ENCODE data around the gene TAS2R3.
"Not testable (repeated sequence)": the region's sequence is repeated elsewhere in the genome, so short reads cannot be mapped to it uniquely, and the experiment has no call there.

TAS2R3 gene

DNA sequence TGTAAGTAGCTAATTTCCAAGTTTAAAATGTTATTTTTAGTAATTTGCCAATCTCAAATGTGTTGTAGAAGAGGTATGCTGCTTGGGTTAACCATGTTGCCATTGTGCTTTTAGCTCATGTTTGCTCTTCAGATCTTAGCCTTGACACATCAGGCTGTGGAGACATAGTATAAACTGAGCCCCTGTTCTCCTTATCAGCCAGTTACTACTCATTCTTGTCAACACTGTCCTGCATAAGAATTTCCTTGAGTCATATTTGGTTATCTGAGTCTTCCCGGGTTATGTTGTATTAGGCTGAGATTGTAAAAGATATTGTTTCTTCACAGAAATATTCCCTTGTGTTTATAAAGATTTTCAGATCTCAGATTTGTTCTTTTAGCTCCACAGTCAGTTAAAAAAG lies 21.7 kb upstream of the TAS2R3 start:
- H3K4me3 ChIP-seq (ENCODE audit: low read length): no peak overlapping the region
- TF ChIP-seq, protein P1, sequence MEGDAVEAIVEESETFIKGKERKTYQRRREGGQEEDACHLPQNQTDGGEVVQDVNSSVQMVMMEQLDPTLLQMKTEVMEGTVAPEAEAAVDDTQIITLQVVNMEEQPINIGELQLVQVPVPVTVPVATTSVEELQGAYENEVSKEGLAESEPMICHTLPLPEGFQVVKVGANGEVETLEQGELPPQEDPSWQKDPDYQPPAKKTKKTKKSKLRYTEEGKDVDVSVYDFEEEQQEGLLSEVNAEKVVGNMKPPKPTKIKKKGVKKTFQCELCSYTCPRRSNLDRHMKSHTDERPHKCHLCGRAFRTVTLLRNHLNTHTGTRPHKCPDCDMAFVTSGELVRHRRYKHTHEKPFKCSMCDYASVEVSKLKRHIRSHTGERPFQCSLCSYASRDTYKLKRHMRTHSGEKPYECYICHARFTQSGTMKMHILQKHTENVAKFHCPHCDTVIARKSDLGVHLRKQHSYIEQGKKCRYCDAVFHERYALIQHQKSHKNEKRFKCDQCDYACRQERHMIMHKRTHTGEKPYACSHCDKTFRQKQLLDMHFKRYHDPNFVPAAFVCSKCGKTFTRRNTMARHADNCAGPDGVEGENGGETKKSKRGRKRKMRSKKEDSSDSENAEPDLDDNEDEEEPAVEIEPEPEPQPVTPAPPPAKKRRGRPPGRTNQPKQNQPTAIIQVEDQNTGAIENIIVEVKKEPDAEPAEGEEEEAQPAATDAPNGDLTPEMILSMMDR (conservative IDR thresholded peaks at IDR 0.05; ENCODE audit: low read depth, low read length): no peak

DNA sequence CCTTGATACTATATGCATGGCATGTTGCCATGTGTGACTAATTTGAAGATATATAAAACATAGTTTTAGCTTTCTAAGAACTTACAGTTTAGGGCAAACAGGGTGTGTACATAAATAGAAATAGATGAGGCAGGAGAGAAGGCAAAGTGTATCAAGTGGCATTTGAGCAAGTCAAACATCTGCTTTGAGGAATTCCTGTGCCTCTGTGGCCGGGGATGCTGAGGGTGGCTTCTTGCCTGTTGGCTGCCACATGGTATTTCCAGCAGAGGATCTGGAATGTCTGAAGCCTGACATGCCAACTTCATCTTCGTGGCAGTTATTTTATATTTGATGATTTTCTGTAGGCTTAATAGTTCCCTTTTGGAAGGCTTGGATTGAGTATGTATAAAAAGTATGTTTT lies 19.8 kb upstream of the TAS2R3 start:
- TF ChIP-seq, protein P1 (conservative IDR thresholded peaks at IDR 0.05; ENCODE audit: low read depth, low read length): no peak
- no peak for DNase-seq (ENCODE audit: low read depth)
- no peak overlapping the region for H3K4me3 ChIP-seq (ENCODE audit: low read length)

More for the DNA sequence above, 21.7 kb upstream of the TAS2R3 start:
- no peak for DNase-seq (ENCODE audit: low read depth)

DNA sequence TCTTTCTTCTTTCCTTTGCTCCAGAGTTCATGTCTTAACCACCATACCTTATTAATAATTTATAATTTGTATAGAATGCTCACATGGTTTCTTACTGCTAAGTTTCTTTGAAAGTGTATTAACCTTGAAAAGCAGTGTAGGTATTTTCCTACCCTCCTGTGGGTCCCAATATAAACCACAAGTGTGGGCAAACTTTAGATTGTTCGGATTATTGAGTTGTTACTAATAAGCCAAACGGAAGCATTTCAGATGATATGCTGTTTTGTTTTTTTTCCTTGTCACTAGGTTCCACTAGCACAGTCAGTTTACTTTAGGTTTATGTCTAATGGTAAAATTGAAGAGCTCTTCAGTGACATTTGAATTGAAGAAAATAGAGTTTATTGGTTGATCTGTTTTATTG lies 15.5 kb upstream of the TAS2R3 start:
- no peak for DNase-seq (ENCODE audit: low read depth)
- no peak overlapping the region for H3K4me3 ChIP-seq (ENCODE audit: low read length)
- TF ChIP-seq, protein P1 (conservative IDR thresholded peaks at IDR 0.05; ENCODE audit: low read depth, low read length): no peak

DNA sequence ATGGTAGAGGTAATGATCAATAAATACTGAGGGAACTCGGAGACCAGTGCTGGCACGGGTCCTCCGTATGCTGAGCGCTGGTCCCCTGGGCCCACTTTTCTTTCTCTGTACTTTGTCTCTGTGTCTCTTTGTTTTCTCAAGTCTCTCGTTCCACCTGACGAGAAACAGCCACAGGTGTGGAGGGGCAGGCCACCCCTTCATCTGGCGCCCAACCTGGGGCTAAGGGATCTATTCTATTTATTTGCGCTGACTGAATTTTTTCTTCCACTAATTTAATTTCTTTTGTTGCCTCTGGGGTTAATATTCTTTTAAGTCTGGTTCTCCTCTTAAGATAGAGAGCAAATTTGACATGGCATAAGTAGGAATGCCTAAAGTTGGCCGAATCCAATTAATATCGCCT lies 12.0 kb upstream of the TAS2R3 start:
- not testable (repeated sequence) for DNase-seq (ENCODE audit: low read depth)

DNA sequence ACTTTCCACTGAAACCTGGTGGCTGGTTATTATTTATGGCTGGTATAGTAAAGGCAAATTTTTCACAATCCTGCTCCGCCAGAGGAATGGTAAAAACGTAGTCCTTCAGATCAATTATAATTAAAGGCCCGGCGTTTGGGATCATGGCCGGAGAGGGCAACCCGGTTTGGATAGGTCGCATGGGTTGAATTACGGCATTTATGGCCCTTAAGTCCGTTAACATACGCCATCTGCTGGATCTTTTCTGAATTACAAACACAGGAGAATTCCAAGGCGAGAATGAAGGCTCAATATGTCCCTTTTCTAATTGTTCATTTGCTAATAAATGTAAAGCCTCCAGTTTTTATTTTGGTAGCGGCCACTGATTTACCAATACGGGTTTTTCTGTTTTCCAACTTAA lies 11.3 kb upstream of the TAS2R3 start:
- TF ChIP-seq, protein P1 (conservative IDR thresholded peaks at IDR 0.05; ENCODE audit: low read depth, low read length): peak; percentile 19
- H3K4me3 ChIP-seq (ENCODE audit: low read length): no peak overlapping the region
- DNase-seq (ENCODE audit: low read depth): no peak

More for the DNA sequence above, 12.0 kb upstream of the TAS2R3 start:
- H3K4me3 ChIP-seq (ENCODE audit: low read length): not testable (repeated sequence)

DNA sequence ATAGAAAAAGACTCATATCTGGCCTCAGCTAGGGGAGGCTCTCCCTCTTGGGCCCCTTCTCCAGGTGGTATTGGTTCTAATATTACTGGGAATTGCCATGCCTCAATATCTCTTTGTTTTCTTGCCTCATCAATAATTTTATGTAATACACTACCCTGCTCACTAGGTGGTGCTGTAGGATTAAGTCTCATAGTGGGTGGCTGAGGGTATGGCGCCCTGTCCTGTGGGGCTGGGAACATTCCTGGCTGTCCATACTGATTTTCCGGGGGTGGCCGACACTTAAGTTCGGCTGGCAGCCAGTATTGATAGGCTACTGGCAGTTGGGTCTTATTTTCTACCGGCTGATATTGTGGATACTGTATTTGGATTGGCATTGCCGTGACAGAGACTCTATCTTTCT lies 9.0 kb upstream of the TAS2R3 start:
- TF ChIP-seq, protein P1 (conservative IDR thresholded peaks at IDR 0.05; ENCODE audit: low read depth, low read length): peak; percentile 52
- no peak overlapping the region for H3K4me3 ChIP-seq (ENCODE audit: low read length)
- DNase-seq (ENCODE audit: low read depth): no peak

DNA sequence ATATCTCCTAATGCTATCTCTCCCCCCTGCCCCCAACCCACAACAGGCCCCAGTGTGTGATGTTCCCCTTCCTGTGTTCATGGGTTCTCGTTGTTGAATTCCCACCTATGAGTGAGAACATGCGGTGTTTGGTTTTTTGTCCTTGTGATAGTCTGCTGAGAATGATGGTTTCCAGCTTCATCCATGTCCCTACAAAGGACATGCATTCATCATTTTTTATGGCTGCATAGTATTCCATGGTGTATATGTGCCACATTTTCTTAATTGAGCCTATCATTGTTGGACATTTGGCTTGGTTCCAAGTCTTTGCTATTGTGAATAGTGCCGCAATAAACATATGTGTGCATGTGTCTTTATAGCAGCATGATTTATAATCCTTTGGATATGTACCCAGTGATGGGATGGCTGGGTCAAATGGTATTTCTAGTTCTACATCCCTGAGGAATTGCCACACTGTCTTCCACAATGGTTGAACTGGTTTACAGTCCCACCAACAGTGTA lies 6.2 kb downstream of the TAS2R3 start:
- H3K4me3 ChIP-seq (ENCODE audit: low read length); DNase-seq (ENCODE audit: low read depth): not testable (repeated sequence)

DNA sequence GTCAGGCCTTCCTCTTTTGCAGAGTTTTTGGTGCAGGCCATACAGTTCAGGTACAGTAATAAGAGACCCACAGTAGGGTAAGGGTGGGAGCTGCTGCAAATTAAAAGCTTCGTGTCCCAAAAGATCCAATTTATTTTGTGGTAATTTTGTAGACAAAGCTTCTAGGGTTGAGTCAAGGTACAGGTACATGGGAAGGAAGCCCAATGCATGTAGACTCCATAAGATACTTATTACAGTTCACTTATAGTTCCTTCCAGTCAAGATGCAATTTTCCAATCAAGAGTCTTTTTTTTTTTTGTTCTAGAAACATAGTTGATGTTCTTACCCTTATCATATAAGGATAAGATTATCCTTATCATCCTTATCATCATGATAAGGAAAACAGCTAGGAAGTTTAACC lies 12.5 kb downstream of the TAS2R3 start, which contains the start of gene TAS2R4:
TSS of gene TAS2R4 (plus strand) at position 301 of the 400 bp plus-strand sequence. CDS start 1,815 bp downstream, outside the sequence.
- no peak for DNase-seq (ENCODE audit: low read depth)
- H3K4me3 ChIP-seq (ENCODE audit: low read length): no peak within 1 kb of the TSS
- TF ChIP-seq, protein P1 (conservative IDR thresholded peaks at IDR 0.05; ENCODE audit: low read depth, low read length): no peak
